Measurements from ENCODE around the gene ZNF552. TPM values are rescaled to one million over a fixed set of nuclear protein-coding genes. Genes with fewer than 3 reads are reported as not detected.

Gene ZNF552
- total RNA-seq, 2 donors from 2014 or later = 6.2 to 7.1 TPM

Other genes starting within 250 kb of the ZNF552 start
- gene ZNF416, start 236.0 kb downstream of the ZNF552 start, total RNA-seq = 1 to 10 TPM; 2.0 to 2.5 TPM
- 1 to 10 TPM; 2.4 to 5.6 TPM for gene ZIK1, start 230.8 kb downstream of the ZNF552 start, total RNA-seq
- 1 to 10 TPM; 3.9 to 5.4 TPM for gene ZNF530, start 215.0 kb downstream of the ZNF552 start, total RNA-seq
- gene ZNF134, start 200.7 kb downstream of the ZNF552 start, total RNA-seq = 1 to 10 TPM; 4.2 to 6.7 TPM
- 10 to 100 TPM in 1 of 2 donors, 1 to 10 TPM in 1; 9.8 to 12.0 TPM for gene ZNF211, start 181.7 kb downstream of the ZNF552 start, total RNA-seq
- gene ZSCAN4, start 146.0 kb downstream of the ZNF552 start, total RNA-seq = under 1 TPM in 1 of 2 donors, not detected in 1; 0.18 TPM
- gene ZNF551, start 132.9 kb downstream of the ZNF552 start, total RNA-seq = 1 to 10 TPM; 4.8 to 9.6 TPM
- gene ZNF154, start 105.7 kb downstream of the ZNF552 start, total RNA-seq = 1 to 10 TPM in 1 of 2 donors, under 1 TPM in 1; 0.62 to 2.1 TPM
- 1 to 10 TPM; 7.1 to 7.5 TPM for gene ZNF671, start 87.3 kb downstream of the ZNF552 start, total RNA-seq
- 1 to 10 TPM; 7.3 to 9.6 TPM for gene ZNF776, start 68.1 kb downstream of the ZNF552 start, total RNA-seq
- 10 to 100 TPM; 16.1 to 21.3 TPM for gene ZNF586, start 45.2 kb downstream of the ZNF552 start, total RNA-seq
- gene ZNF587B, start 15.4 kb upstream of the ZNF552 start, total RNA-seq = 10 to 100 TPM in 1 of 2 donors, 1 to 10 TPM in 1; 9.2 to 20.9 TPM
- 10 to 100 TPM; 28.7 to 36.6 TPM for gene ZNF587, start 34.9 kb upstream of the ZNF552 start, total RNA-seq
- 10 to 100 TPM; 12.1 to 18.1 TPM for gene ZNF814, start 74.1 kb upstream of the ZNF552 start, total RNA-seq
- 10 to 100 TPM; 13.7 to 16.8 TPM for gene ZNF417, start 101.7 kb upstream of the ZNF552 start, total RNA-seq
- 1 to 10 TPM; 2.4 to 3.1 TPM for gene ZNF418, start 120.5 kb upstream of the ZNF552 start, total RNA-seq
- gene ZNF256, start 132.8 kb upstream of the ZNF552 start, total RNA-seq = 1 to 10 TPM; 5.0 to 6.0 TPM
- under 1 TPM in 1 of 2 donors, not detected in 1; 0.56 TPM for gene C19orf18, start 159.6 kb upstream of the ZNF552 start, total RNA-seq
- 1 to 10 TPM; 3.2 to 9.1 TPM for gene ZNF606, start 187.9 kb upstream of the ZNF552 start, total RNA-seq
- not detected for gene ZSCAN1, start 219.1 kb upstream of the ZNF552 start, total RNA-seq
- under 1 TPM; 0.58 to 0.82 TPM for gene ZNF135, start 244.4 kb upstream of the ZNF552 start, total RNA-seq